Left lung (tissue), 10 donors: ENCODE data around the gene COL19A1. TPM values are rescaled to one million over a fixed set of nuclear protein-coding genes. Genes with fewer than 3 reads are reported as not detected.

Source experiments
- ATAC-seq: fragments of 200-7000 bp; cut with Tn5 transposase; one replicate; pipeline ENCODE4 v1.9.1; 2020; ENCODE audit warnings: moderate library complexity
- DNase-seq, 4 donors: peaks; one replicate each; pipeline ENCODE4 v3.0.0-alpha.2; 2013 to 2020
- H3K27ac ChIP-seq, 2 donors: fragments of 200-600 bp; sonication (generic) in 1 of 2; one replicate each; pipeline versions ENCODE4 v1.5.0 to v1.8.0; 2020 to 2021
- H3K27me3 ChIP-seq, 2 donors: fragments of 200-600 bp; sonication (generic) in 1 of 2; one replicate each; pipeline versions ENCODE4 v1.5.0 to v1.8.0; 2020 to 2021
- H3K36me3 ChIP-seq, 2 donors: fragments of 200-600 bp; sonication (generic) in 1 of 2; one replicate each; pipeline versions ENCODE4 v1.5.0 to v1.8.0; 2020 to 2021
- H3K4me1 ChIP-seq, 2 donors: fragments of 200-600 bp; one replicate each; pipeline ENCODE4 v1.8.0; 2021
- H3K4me3 ChIP-seq, 2 donors: fragments of 200-600 bp; sonication (generic) in 1 of 2; one replicate each; pipeline versions ENCODE4 v1.5.0 to v1.8.0; 2020 to 2021; ENCODE audit warnings: mild to moderate bottlenecking in 1 of 2
- H3K9me3 ChIP-seq, 2 donors: fragments of 200-600 bp; sonication (generic) in 1 of 2; one replicate each; pipeline versions ENCODE4 v1.5.0 to v1.8.0; 2020 to 2021
- CTCF ChIP-seq, 2 donors: fragments of 200-600 bp; sonication (generic) in 1 of 2; IDR thresholded peaks; one replicate each; pipeline versions ENCODE4 v1.5.0 to v1.8.0; 2021; ENCODE audit warnings: antibody characterized with exemption in 2 of 2
- intact Hi-C, 2 donors: fragments of 100-400 bp; cut with DNase I; formaldehyde crosslinking; loops; one replicate each; pipeline versions ENCODE4 v1.11.2 to v1.14.2; 2022
- polyA plus RNA-seq, 6 donors: library from polyadenylated mRNA; unstranded; fragments of 120-200 nt; gene quantifications; one replicate each; pipeline ENCODE4 v1.2.1, GENCODE V29; 2013; ENCODE audit not compliant: insufficient read length in 6 of 6
- total RNA-seq, 2 donors: library from RNA; stranded (reverse); fragmentation: NEBNext Ultra II Directional; extraction: Animal tissue kit (Norgen Biotek cat#: 25700); gene quantifications; one replicate each; pipeline ENCODE4 v1.2.1, GENCODE V29; 2021
- donor health status: DM: no; HTN: yes; CAD: no.
- donor health status: DM: no; HTN: no; CAD: no.

COL19A1 gene
- total and polyA plus RNA-seq, 8 donors: 0.10 to 0.77 (median 0.70) TPM

GRCh38 chr6:69880601-69881000 lies 14.2 kb downstream of the COL19A1 start:
- ATAC-seq: no peak

GRCh38 chr6:69881322-69882151 lies 15.2 kb downstream of the COL19A1 start:
- no peak for TF ChIP-seq CTCF (IDR thresholded peaks at IDR 0.05)
- H3K4me1 ChIP-seq: no peaks in the 10 kb centered on the region
- H3K27me3 ChIP-seq: no peaks in the 10 kb centered on the region
- DNase-seq: no peak
- H3K4me3 ChIP-seq: no peak overlapping the region
- H3K27ac ChIP-seq: no peak overlapping the region
- H3K36me3 ChIP-seq: no peaks in the 10 kb centered on the region
- H3K9me3 ChIP-seq: no peaks in the 10 kb centered on the region
- intact Hi-C loops: no loop called here
- no peak for ATAC-seq

More at GRCh38 chr6:69880601-69881000, 14.2 kb downstream of the COL19A1 start:
- Histone ChIP-seq H3K4me1 (no peaks in the 10 kb centered on the region), H3K36me3 (no peaks in the 10 kb centered on the region), H3K4me3 (no peak overlapping the region), H3K9me3 (no peaks in the 10 kb centered on the region), H3K27me3 (no peaks in the 10 kb centered on the region), H3K27ac (no peak overlapping the region)
- intact Hi-C loops: no loop called here
- peak in 2 of 4 donors; percentile 19 to 25 for DNase-seq
- TF ChIP-seq CTCF (IDR thresholded peaks at IDR 0.05): no peak

- Histone ChIP-seq H3K27me3 (no peaks in the 10 kb centered on the region), H3K4me3 (no peak overlapping the region), H3K27ac (no peak overlapping the region), H3K4me1 (no peaks in the 10 kb centered on the region), H3K9me3 (no peaks in the 10 kb centered on the region), H3K36me3 (no peaks in the 10 kb centered on the region)
- ATAC-seq (no peak), DNase-seq (no peak)
- no peak for TF ChIP-seq CTCF (IDR thresholded peaks at IDR 0.05)
- intact Hi-C loops: no loop called here
These were observed 17.2 kb downstream of the COL19A1 start for GRCh38 chr6:69883551-69883950.

GRCh38 chr6:69884231-69884630 lies 17.9 kb downstream of the COL19A1 start:
- TF ChIP-seq CTCF (IDR thresholded peaks at IDR 0.05): no peak
- intact Hi-C loops: no loop called here
- H3K27me3 ChIP-seq: no peaks in the 10 kb centered on the region
- no peaks in the 10 kb centered on the region for H3K36me3 ChIP-seq
- no peaks in the 10 kb centered on the region for H3K4me1 ChIP-seq
- no peaks in the 10 kb centered on the region for H3K9me3 ChIP-seq
- no peak overlapping the region for H3K27ac ChIP-seq
- no peak overlapping the region for H3K4me3 ChIP-seq
- no peak for ATAC-seq
- no peak for DNase-seq

GRCh38 chr6:69887026-69887425 lies 20.7 kb downstream of the COL19A1 start:
- no peak for TF ChIP-seq CTCF (IDR thresholded peaks at IDR 0.05)
- no peaks in the 10 kb centered on the region for H3K27me3 ChIP-seq
- peaks cover 0 to 2% of the 10 kb centered on the region in 2 donors for H3K9me3 ChIP-seq
- intact Hi-C loops: no loop called here
- ATAC-seq: no peak
- DNase-seq: no peak
- no peak overlapping the region for H3K4me3 ChIP-seq
- no peak overlapping the region for H3K27ac ChIP-seq
- no peaks in the 10 kb centered on the region for H3K36me3 ChIP-seq
- H3K4me1 ChIP-seq: no peaks in the 10 kb centered on the region
